Keratinocyte (primary cell): ENCODE measurements around the gene DNAAF5. TPM values are rescaled to one million over a fixed set of nuclear protein-coding genes. Genes with fewer than 3 reads are reported as not detected.

ENCODE experiments used
- DNase-seq: peaks from one replicate; pipeline ENCODE4 v3.0.0-alpha.2; 2011; ENCODE audit warnings: low read depth, missing footprints, low spot score
- FAIRE-seq: peaks from 2 replicates; lab custom pipeline; 2011; peaks lifted over from hg19 to GRCh38; lab: Jason Lieb, UNC
- H2AFZ ChIP-seq: 2 replicates; pipeline ENCODE4 v1.6.0; 2012; ENCODE audit warnings: low read length, control low read depth, inconsistent platforms; ENCODE audit not compliant: control insufficient read depth
- H3K27ac ChIP-seq: 2 replicates; pipeline ENCODE4 v1.5.1; 2011; ENCODE audit warnings: low read length; ENCODE audit not compliant: control insufficient read depth, insufficient read depth
- H3K27me3 ChIP-seq: 3 replicates; pipeline ENCODE4 v1.6.0; 2011; ENCODE audit warnings: low read length; ENCODE audit not compliant: control insufficient read depth, insufficient read depth; ENCODE audit errors: extremely low read depth
- H3K36me3 ChIP-seq, 2 experiments: 2 replicates in 1 of 2; 3 replicates in 1 of 2; pipeline ENCODE4 v1.5.1; 2011; ENCODE audit warnings: low read length in 2 of 2, mild to moderate bottlenecking in 1 of 2; ENCODE audit not compliant: control insufficient read depth in 2 of 2, insufficient read depth in 2 of 2; ENCODE audit errors: extremely low read depth in 1 of 2
- H3K4me1 ChIP-seq: 3 replicates; pipeline ENCODE4 v1.5.1; 2011; ENCODE audit warnings: low read length; ENCODE audit not compliant: control insufficient read depth, insufficient read depth; ENCODE audit errors: extremely low read depth
- H3K4me2 ChIP-seq: 3 replicates; pipeline ENCODE4 v1.6.0; 2011; ENCODE audit warnings: low read depth, low read length; ENCODE audit not compliant: control insufficient read depth, insufficient read depth; ENCODE audit errors: extremely low read depth
- H3K4me3 ChIP-seq, 3 experiments: fragments of 200-600 bp in 1 of 3; sonication (generic) in 1 of 3; 2 replicates in 2 of 3; 3 replicates in 1 of 3; pipeline ENCODE4 v1.5.1; 2011 to 2016; ENCODE audit warnings: low read length in 3 of 3, mild to moderate bottlenecking in 3 of 3, control low read depth in 2 of 3, inconsistent platforms in 1 of 3, low read depth in 1 of 3, mixed read lengths in 1 of 3, mixed run types in 1 of 3, moderate library complexity in 1 of 3; ENCODE audit not compliant: control insufficient read depth in 2 of 3, insufficient read depth in 2 of 3; ENCODE audit errors: extremely low read depth in 1 of 3
- H3K79me2 ChIP-seq: 2 replicates; pipeline ENCODE4 v1.6.0; 2012; ENCODE audit warnings: low read length; ENCODE audit not compliant: control insufficient read depth, insufficient read depth
- H3K9ac ChIP-seq: 3 replicates; pipeline ENCODE4 v1.6.0; 2011; ENCODE audit warnings: low read length; ENCODE audit not compliant: control insufficient read depth, insufficient read depth; ENCODE audit errors: extremely low read depth
- H3K9me1 ChIP-seq: 3 replicates; pipeline ENCODE4 v1.6.0; 2011; ENCODE audit warnings: low read length; ENCODE audit not compliant: control insufficient read depth, insufficient read depth; ENCODE audit errors: extremely low read depth
- H3K9me3 ChIP-seq: 2 replicates; pipeline ENCODE4 v1.5.1; 2012; ENCODE audit warnings: low read depth, low read length; ENCODE audit not compliant: control insufficient read depth
- H4K20me1 ChIP-seq: 3 replicates; pipeline ENCODE4 v1.6.0; 2011; ENCODE audit warnings: low read length; ENCODE audit not compliant: control insufficient read depth, insufficient read depth; ENCODE audit errors: extremely low read depth
- EZH2 ChIP-seq: IDR thresholded peaks from one replicate; pipeline ENCODE4 v1.6.1; 2012; ENCODE audit warnings: inconsistent platforms, mild to moderate bottlenecking, low read length, moderate library complexity
- dilution Hi-C: fragments of 300-500 bp; cut with MboI; formaldehyde crosslinking; loops from one replicate; pipeline ENCODE4 v1.7.0; 2020; ENCODE audit warnings: low sequenced_read_pairs; ENCODE audit not compliant: extremely low pct_ligation_motif_present
- polyA plus RNA-seq, 5 experiments: library from polyadenylated mRNA; depleted of rRNA in 3 of 5; stranded (reverse) in 3 of 5; stranded (forward) in 1 of 5; unstranded in 1 of 5; fragments of >200 nt; gene quantifications; 1 replicate in 1 of 5; 2 replicates in 3 of 5; 3 replicates in 1 of 5; pipeline versions ENCODE4 v1.2.1 to v1.2.3, GENCODE V29; 2011 to 2012; ENCODE audit warnings: missing spikeins in 2 of 5, low read depth in 1 of 5, low replicate concordance in 1 of 5
- TF ChIP-seq, protein P1 (sequence below), 3 experiments: IDR thresholded peaks in 1 of 3; conservative IDR thresholded peaks in 1 of 3; optimal IDR thresholded peaks in 1 of 3; 2 replicates in 2 of 3; 3 replicates in 1 of 3; pipeline versions ENCODE3 to v1.5.1; 2011; ENCODE audit warnings: low read length in 3 of 3, mild to moderate bottlenecking in 3 of 3, moderate library complexity in 2 of 3, control low read depth in 1 of 3, inconsistent platforms in 1 of 3; ENCODE audit not compliant: insufficient read depth in 2 of 3; ENCODE audit errors: extremely low read depth in 1 of 3

Gene DNAAF5
- polyA plus RNA-seq, 1 donor (not counting 4 experiments of a cell fraction or from before 2014, with no cell fraction given) = 16.3 TPM

DNA sequence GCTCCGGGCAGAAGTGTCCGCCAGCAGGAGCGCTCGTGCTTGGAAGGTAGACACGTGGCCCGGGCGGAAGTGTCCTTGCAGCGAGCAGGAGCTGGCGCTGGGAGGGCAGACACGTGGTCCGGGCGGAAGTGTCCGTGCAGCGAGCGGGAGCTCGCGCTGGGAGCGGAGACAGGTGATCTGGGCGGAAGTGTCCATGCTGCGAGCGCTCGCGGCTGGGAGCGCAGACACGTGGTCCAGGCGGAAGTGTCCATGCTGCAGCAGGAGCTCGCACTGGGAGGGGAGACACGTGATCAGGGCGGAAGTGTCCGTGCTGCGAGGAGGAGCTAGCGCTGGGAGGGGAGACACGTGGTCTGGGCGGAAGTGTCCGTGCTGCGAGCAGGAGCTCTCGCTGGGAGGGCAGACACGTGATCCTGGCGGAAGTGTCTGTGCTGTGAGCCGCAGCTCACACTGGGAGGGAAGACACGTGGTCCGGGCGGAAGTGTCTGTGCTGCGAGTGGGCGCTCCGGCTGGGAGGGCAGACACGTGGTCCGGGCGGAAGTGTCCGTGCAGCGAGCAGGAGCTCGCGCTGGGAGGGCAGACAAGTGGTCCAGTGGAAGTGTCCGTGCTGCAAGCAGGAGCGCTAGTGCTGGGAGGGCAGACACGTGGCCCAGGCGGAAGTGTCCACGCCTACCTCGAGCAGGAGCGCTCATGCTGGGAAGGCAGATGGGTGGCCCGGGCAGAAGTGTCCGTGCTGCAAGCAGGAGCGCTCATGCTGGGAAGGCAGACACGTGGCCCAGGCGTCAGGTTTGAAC lies 41.6 kb downstream of the DNAAF5 start:
- Histone ChIP-seq H2AFZ (no peak overlapping the region), H3K4me2 (no peak overlapping the region), H3K27ac (no peak overlapping the region), H4K20me1 (no peaks in the 10 kb centered on the region), H3K9me1 (no peaks in the 10 kb centered on the region), H3K9ac (no peak overlapping the region), H3K9me3 (no peaks in the 10 kb centered on the region), H3K4me1 (no peaks in the 10 kb centered on the region), H3K27me3 (no peaks in the 10 kb centered on the region), H3K36me3 (peaks cover 26 to 35% of the 10 kb centered on the region in 2 experiments), H3K79me2 (no peaks in the 10 kb centered on the region), H3K4me3 (no peak overlapping the region)
- no peak for TF ChIP-seq EZH2
- dilution Hi-C loops = no loop called here
- DNase-seq = no peak
- FAIRE-seq = no peak

- H3K9me3 ChIP-seq = no peaks in the 10 kb centered on the region
- no peaks in the 10 kb centered on the region for H4K20me1 ChIP-seq
- H3K36me3 ChIP-seq = peaks cover 23 to 31% of the 10 kb centered on the region in 2 experiments
- H3K27me3 ChIP-seq = no peaks in the 10 kb centered on the region
- TF ChIP-seq EZH2 = no peak
- TF ChIP-seq, protein P1, sequence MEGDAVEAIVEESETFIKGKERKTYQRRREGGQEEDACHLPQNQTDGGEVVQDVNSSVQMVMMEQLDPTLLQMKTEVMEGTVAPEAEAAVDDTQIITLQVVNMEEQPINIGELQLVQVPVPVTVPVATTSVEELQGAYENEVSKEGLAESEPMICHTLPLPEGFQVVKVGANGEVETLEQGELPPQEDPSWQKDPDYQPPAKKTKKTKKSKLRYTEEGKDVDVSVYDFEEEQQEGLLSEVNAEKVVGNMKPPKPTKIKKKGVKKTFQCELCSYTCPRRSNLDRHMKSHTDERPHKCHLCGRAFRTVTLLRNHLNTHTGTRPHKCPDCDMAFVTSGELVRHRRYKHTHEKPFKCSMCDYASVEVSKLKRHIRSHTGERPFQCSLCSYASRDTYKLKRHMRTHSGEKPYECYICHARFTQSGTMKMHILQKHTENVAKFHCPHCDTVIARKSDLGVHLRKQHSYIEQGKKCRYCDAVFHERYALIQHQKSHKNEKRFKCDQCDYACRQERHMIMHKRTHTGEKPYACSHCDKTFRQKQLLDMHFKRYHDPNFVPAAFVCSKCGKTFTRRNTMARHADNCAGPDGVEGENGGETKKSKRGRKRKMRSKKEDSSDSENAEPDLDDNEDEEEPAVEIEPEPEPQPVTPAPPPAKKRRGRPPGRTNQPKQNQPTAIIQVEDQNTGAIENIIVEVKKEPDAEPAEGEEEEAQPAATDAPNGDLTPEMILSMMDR (optimal IDR thresholded peaks at IDR 0.05 in 1 of 3, IDR thresholded peaks at IDR 0.05 in 1 of 3, conservative IDR thresholded peaks at IDR 0.05 in 1 of 3; ENCODE audit: extremely low read depth in 1 of 3, insufficient read depth in 2 of 3, low read length in 3 of 3) = no peak
- no peak overlapping the region for H3K4me3 ChIP-seq
- no peaks in the 10 kb centered on the region for H3K79me2 ChIP-seq
- FAIRE-seq (no peak), DNase-seq (no peak)
- H3K9ac ChIP-seq = no peak overlapping the region
- no peak overlapping the region for H2AFZ ChIP-seq
- H3K4me1 ChIP-seq = no peaks in the 10 kb centered on the region
- no peak overlapping the region for H3K27ac ChIP-seq
- no peak overlapping the region for H3K4me2 ChIP-seq
- H3K9me1 ChIP-seq = no peaks in the 10 kb centered on the region
- dilution Hi-C loops = no loop called here
Measured at GRCh38 chr7:768881-769504, 42.5 kb downstream of the DNAAF5 start.
